ENCODE results near the gene PACRG. TPM values are rescaled to one million over a fixed set of nuclear protein-coding genes. Genes with fewer than 3 reads are reported as not detected.

The PACRG gene
- total and polyA plus RNA-seq, 2 of the 13 experiments (the other 11 are each of a cell fraction or from before 2014, with no cell fraction given) = 0.13 TPM; not detected in 1

- peak; percentile 89 for TF ChIP-seq ZNF281 (CRISPR knock-in tag; IDR thresholded peaks at IDR 0.05; ENCODE audit: borderline replicate concordance)
- peak; percentile 42; the same call in 1 of the 2 replicates for TF ChIP-seq HBP1 (CRISPR knock-in tag; IDR thresholded peaks at IDR 0.05; ENCODE audit: low read depth)
- no peak for TF ChIP-seq PAWR (CRISPR knock-in tag; IDR thresholded peaks at IDR 0.05; ENCODE audit: borderline replicate concordance)
- peak; percentile 100 for TF ChIP-seq STAG1 (CRISPR knock-in tag; IDR thresholded peaks at IDR 0.05)
- no peak for TF ChIP-seq HNRNPLL (IDR thresholded peaks at IDR 0.05; ENCODE audit: low read depth, low read length, poor library complexity, severe bottlenecking)
- peak; percentile 88 for TF ChIP-seq ZBTB25 (CRISPR knock-in tag; IDR thresholded peaks at IDR 0.05)
- peak; percentile 97 for TF ChIP-seq ZNF614 (CRISPR knock-in tag; IDR thresholded peaks at IDR 0.05; ENCODE audit: borderline replicate concordance)
- peak; percentile 81; the same call in 1 of the 2 replicates for TF ChIP-seq RNF2 (conservative IDR thresholded peaks at IDR 0.05; ENCODE audit: low read depth)
- no peak for TF ChIP-seq FOXO4 (CRISPR knock-in tag; conservative IDR thresholded peaks at IDR 0.05)
- TF ChIP-seq RARA (CRISPR knock-in tag; IDR thresholded peaks at IDR 0.05) = peak; percentile 64
- TF ChIP-seq MTERF4 (CRISPR knock-in tag; IDR thresholded peaks at IDR 0.05) = no peak
- peak; percentile 60; the same call in 1 of the 2 replicates for TF ChIP-seq ZNF550 (CRISPR knock-in tag; IDR thresholded peaks at IDR 0.05; ENCODE audit: borderline replicate concordance)
- no peak for TF ChIP-seq TCF12 (IDR thresholded peaks at IDR 0.05)
- TF ChIP-seq TCF12 (CRISPR knock-in tag; IDR thresholded peaks at IDR 0.05) = no peak
- TF ChIP-seq KDM5A (IDR thresholded peaks at IDR 0.05; ENCODE audit: borderline replicate concordance, low read length) = no peak
- no peak for TF ChIP-seq NAIF1 (CRISPR knock-in tag; IDR thresholded peaks at IDR 0.05; ENCODE audit: borderline replicate concordance)
- 0 out of 2 replicates have a peak, but pooled peaks have one; percentile 31 for TF ChIP-seq ZBTB21 (CRISPR knock-in tag; IDR thresholded peaks at IDR 0.05)
- no peak for TF ChIP-seq LCORL (IDR thresholded peaks at IDR 0.05)
- TF ChIP-seq LCORL (CRISPR knock-in tag; IDR thresholded peaks at IDR 0.05) = peak; percentile 93
Measured at GRCh38 chr6:163180874-163181541, 453.2 kb downstream of the PACRG start (continued).
